Gastroesophageal sphincter (tissue), 4 donors: ENCODE measurements around the gene ABCF1. TPM values are rescaled to one million over a fixed set of nuclear protein-coding genes. Genes with fewer than 3 reads are reported as not detected.
"Not testable (repeated sequence)": the region's sequence is repeated elsewhere in the genome, so short reads cannot be mapped to it uniquely, and the experiment has no call there.

Experiments used
- ATAC-seq: fragments of 150-250 bp; one replicate; pipeline ENCODE4 v1.9.1; 2016; ENCODE audit warnings: mild to moderate bottlenecking, moderate library complexity
- H3K27ac ChIP-seq, 4 donors: fragments of 200-600 bp; sonication (generic) in 3 of 4; 1 replicate in 3 of 4; 2 replicates in 1 of 4; pipeline ENCODE4 v1.5.1; 2016 to 2019
- H3K27me3 ChIP-seq: fragments of 200-600 bp; sonication (generic); one replicate; pipeline ENCODE4 v1.5.1; 2019
- H3K36me3 ChIP-seq, 2 donors: fragments of 200-600 bp; sonication (generic); one replicate each; pipeline ENCODE4 v1.5.1; 2019; ENCODE audit warnings: control low read depth in 1 of 2
- H3K4me1 ChIP-seq, 3 donors: fragments of 200-600 bp; sonication (generic); 1 replicate in 2 of 3; 2 replicates in 1 of 3; pipeline ENCODE4 v1.5.1; 2016 to 2019; ENCODE audit warnings: control low read depth in 2 of 3
- H3K4me3 ChIP-seq, 2 donors: fragments of 200-600 bp; sonication (generic); one replicate each; pipeline ENCODE4 v1.5.1; 2019; ENCODE audit warnings: mild to moderate bottlenecking in 1 of 2, moderate library complexity in 1 of 2
- H3K9me3 ChIP-seq, 3 donors: fragments of 200-600 bp; sonication (generic); one replicate each; pipeline ENCODE4 v1.5.1; 2017 to 2019; ENCODE audit warnings: control low read depth in 2 of 3
- EP300 ChIP-seq: sonication (generic); formaldehyde crosslinking; IDR thresholded peaks from one replicate; pipeline ENCODE4 v1.6.1; 2017; ENCODE audit warnings: antibody characterized with exemption, mild to moderate bottlenecking
- POLR2A ChIP-seq, 2 donors: fragments of 450-650 bp; IDR thresholded peaks; one replicate each; pipeline ENCODE4 v1.6.1; 2017; ENCODE audit warnings: antibody characterized with exemption in 2 of 2, mild to moderate bottlenecking in 2 of 2, moderate library complexity in 1 of 2
- POLR2AphosphoS5 ChIP-seq: sonication (generic); formaldehyde crosslinking; IDR thresholded peaks from one replicate; pipeline ENCODE4 v1.6.1; 2017; ENCODE audit warnings: antibody characterized with exemption
- WGBS, 2 donors: methylation state at CpG; one replicate each; pipeline ENCODE4 v1.1.5; 2018; ENCODE audit warnings: low coverage in 1 of 2; 5-methylcytosine and 5-hydroxymethylcytosine counted together
- total RNA-seq, 4 donors: library from RNA; depleted of rRNA; stranded (reverse); fragments of >200 nt; gene quantifications; one replicate each; pipeline ENCODE4 v1.1.0, GENCODE V29; 2016
- TF ChIP-seq, protein P1 (sequence below), 4 experiments: fragments of 200-600 bp in 2 of 4; fragments of 450-650 bp in 2 of 4; sonication (generic) in 1 of 4; IDR thresholded peaks; one replicate each; pipeline ENCODE4 v1.5.1; 2017 to 2019; ENCODE audit warnings: antibody characterized with exemption in 4 of 4, mild to moderate bottlenecking in 2 of 4, moderate library complexity in 2 of 4

The ABCF1 gene
- total RNA-seq: 10 to 100 TPM; 42.8 to 63.6 (median 47.4) TPM

DNA sequence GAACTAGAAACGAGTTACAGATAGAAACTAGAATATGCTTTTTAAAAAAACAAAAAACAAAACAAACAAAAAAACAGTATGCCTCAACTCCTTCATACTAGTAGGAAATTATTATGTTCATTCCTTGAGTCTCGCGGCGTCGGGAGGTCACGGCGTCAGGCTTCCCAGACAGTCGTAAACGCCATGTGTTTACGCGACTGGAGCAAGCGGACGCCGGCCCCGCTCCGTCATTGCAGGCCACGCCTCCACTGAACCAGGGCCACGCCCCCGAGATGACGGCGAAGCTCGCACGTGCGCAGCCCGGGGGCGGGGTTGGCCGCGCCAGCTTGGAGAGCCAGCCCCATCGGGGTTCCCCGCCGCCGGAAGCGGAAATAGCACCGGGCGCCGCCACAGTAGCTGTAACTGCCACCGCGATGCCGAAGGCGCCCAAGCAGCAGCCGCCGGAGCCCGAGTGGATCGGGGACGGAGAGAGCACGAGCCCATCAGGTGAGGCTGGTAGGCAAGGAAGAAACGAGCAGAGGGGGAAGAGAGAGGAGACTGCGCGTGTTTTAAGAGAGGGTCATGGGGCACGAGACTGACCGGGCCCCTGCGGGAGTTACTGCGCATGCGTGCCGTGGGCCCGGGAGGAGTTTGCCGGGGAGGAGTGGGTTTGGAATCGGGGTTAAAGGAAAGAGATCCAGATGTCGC is at the start of gene ABCF1:
ABCF1 (plus strand) TSS at position 368 of the 687 bp plus-strand sequence; CDS start at position 414, 46 bp downstream.
- H3K4me3 ChIP-seq: peak within 1 kb of the TSS; percentile 52 to 69
- peak; percentile 99 for ATAC-seq
- H3K27ac ChIP-seq: peak within 1 kb of the TSS; percentile 81 to 92 (median 86)
- peaks cover 5 to 58% (median 17%) of the 10 kb centered on the region in 3 donors for H3K4me1 ChIP-seq
- H3K36me3 ChIP-seq: peaks cover 0 to 10% of the 10 kb centered on the region in 2 donors
- 0% methylated on average over 12 to 45 of the region's 59 CpGs for WGBS, 2 donors
- no peaks in the 10 kb centered on the region for H3K9me3 ChIP-seq
- peak; percentile 56 to 58 for TF ChIP-seq POLR2A (IDR thresholded peaks at IDR 0.05)
- peak; percentile 82 for TF ChIP-seq POLR2AphosphoS5
- TF ChIP-seq, protein P1, sequence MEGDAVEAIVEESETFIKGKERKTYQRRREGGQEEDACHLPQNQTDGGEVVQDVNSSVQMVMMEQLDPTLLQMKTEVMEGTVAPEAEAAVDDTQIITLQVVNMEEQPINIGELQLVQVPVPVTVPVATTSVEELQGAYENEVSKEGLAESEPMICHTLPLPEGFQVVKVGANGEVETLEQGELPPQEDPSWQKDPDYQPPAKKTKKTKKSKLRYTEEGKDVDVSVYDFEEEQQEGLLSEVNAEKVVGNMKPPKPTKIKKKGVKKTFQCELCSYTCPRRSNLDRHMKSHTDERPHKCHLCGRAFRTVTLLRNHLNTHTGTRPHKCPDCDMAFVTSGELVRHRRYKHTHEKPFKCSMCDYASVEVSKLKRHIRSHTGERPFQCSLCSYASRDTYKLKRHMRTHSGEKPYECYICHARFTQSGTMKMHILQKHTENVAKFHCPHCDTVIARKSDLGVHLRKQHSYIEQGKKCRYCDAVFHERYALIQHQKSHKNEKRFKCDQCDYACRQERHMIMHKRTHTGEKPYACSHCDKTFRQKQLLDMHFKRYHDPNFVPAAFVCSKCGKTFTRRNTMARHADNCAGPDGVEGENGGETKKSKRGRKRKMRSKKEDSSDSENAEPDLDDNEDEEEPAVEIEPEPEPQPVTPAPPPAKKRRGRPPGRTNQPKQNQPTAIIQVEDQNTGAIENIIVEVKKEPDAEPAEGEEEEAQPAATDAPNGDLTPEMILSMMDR (IDR thresholded peaks at IDR 0.05): no peak
- no peaks in the 10 kb centered on the region for H3K27me3 ChIP-seq

DNA sequence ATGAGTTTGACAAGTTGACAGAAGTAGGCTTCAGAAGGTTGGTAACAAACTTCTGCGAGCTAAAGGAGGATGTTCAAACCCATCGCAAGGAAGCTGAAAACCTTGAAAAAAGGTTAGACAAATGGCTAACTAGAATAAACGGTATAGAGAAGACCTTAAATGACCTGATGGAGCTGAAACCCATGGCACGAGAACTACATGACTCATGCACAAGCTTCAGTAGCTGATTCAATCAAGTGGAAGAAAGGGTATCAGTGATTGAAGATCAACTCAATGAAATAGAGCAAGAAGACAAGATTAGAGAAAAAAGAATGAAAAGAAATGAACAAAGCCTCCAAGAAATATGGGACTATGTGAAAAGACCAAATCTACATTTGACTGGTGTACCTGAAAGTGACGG is 49.3 kb upstream of the ABCF1 start:
- 75 to 92% methylated on average over 4 to 5 of the region's 5 CpGs for WGBS, 2 donors
- H3K4me1 ChIP-seq, H3K9me3 ChIP-seq, H3K36me3 ChIP-seq, H3K27ac ChIP-seq, H3K4me3 ChIP-seq, ATAC-seq: not testable (repeated sequence)
- peaks cover 14% of the 10 kb centered on the region for H3K27me3 ChIP-seq

DNA sequence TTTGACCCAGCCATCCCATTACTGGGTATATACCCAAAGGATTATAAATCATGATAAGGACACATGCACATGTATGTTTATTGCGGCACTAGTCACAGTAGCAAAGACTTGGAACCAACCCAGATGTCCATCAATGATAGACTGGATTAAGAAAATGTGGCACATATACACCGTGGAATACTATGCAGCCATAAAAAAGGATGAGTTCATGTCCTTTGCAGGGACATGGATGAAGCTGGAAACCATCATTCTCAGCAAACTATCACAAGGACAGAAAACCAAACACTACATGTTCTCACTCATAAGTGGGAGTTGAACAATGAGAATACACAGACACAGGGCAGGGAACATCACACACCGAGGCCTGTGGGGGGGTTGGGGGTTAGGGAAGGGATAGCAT is 44.8 kb upstream of the ABCF1 start:
- 93 to 97% methylated on average over 3 of the region's 3 CpGs for WGBS, 2 donors
- not testable (repeated sequence) for H3K9me3 ChIP-seq, ATAC-seq, H3K27ac ChIP-seq, H3K4me3 ChIP-seq, H3K36me3 ChIP-seq, H3K27me3 ChIP-seq
- peaks cover 0 to 10% (median 0%) of the 10 kb centered on the region in 3 donors for H3K4me1 ChIP-seq

DNA sequence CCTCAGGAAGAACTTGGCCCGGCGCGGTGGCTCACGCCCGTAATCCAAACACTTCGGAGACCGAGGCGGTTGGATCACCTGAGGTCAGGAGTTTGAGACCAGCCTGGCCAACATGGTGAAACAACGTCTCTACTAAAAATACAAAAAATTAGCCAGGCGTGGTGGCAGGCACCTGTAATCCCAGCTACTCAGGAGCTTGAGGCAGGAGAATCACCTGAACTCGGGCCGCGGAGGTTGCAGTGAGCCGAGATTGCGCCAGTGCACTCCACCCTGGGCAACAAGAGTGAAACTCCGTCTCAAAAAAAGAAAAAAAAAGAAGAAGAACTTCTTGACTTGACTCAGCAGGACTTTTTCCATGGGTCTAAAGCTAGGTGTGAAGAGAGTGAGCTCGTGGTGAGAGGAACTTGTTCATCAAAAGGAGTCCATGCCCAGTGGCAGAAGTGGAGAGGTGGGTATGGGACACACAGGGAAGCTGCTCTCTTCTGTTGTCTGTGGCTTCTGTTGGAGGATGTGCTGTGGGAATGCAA is 41.8 kb upstream of the ABCF1 start:
- not testable (repeated sequence) for H3K36me3 ChIP-seq, H3K9me3 ChIP-seq, H3K27ac ChIP-seq, H3K4me3 ChIP-seq, ATAC-seq, H3K27me3 ChIP-seq
- 83 to 84% methylated on average over 14 to 17 of the region's 17 CpGs for WGBS, 2 donors
- H3K4me1 ChIP-seq: peaks cover 0 to 21% (median 0%) of the 10 kb centered on the region in 3 donors

DNA sequence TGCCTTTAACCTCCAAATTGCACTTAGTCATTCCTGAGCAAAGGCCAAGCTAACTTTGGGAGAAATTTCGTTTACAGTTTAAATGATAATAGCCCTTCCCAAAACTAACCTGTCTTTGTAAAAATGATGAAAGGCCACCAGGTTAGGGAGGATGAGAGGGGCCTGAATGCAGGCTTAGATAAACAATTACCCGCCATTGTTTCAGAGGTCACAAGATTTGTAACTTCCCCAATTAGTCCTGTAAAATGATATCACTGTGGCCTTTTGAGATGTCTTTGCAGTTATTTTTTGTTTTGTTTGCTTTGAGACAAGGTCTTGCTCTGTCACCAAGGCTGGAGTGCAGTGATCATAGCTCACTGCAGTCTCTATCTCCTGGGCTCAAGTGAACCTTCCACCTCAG is 41.2 kb upstream of the ABCF1 start:
- H3K27ac ChIP-seq: no peak overlapping the region
- 53 to 75% methylated on average over 1 to 2 of the region's 2 CpGs for WGBS, 2 donors
- H3K9me3 ChIP-seq: no peaks in the 10 kb centered on the region
- no peak overlapping the region for H3K4me3 ChIP-seq
- H3K36me3 ChIP-seq: no peaks in the 10 kb centered on the region
- ATAC-seq: no peak
- H3K4me1 ChIP-seq: peaks cover 0 to 21% (median 0%) of the 10 kb centered on the region in 3 donors
- TF ChIP-seq POLR2AphosphoS5: no peak
- no peak for TF ChIP-seq EP300
- TF ChIP-seq, protein P1 (IDR thresholded peaks at IDR 0.05): no peak
- no peaks in the 10 kb centered on the region for H3K27me3 ChIP-seq

DNA sequence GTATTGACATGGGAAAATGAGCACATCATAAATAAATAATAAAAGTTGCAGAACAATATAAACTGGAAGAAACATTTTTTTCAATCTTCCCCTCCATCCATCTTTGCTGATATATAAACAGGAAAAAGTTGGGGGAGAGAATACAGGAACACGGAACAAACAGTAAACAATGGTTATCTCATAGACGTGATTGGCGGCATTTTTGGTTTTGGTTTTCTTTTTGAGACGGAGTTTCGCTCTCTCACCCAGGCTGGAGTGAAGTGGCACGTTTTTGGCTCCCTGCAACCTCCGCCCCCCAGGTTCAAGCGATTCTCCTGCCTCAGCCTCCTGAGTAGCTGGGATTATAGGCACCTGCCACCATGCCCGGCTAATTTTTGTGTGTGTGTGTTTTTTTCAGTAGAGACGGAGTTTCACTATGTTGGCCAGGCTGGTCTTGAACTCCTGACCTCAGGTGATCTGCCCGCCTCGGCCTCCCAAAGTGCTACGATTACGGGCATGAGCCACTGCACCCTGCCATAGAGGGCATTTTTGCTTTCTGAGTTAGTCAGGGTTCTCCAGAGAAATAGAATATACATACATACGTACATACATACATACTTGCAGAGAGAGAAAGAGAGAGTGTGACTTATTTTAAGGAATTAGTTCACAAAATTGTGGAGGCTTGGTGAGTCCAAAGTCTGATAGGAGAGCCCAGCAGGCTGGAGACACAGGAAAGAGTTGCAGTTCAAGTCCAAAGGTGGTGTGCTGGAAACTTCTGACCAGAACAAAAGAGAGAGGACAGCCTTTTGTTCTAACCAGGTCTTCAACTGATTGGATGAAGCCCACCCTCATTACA is 37.6 kb upstream of the ABCF1 start:
- Histone ChIP-seq H3K36me3 (no peaks in the 10 kb centered on the region), H3K27ac (no peak overlapping the region), H3K27me3 (no peaks in the 10 kb centered on the region), H3K4me3 (no peak overlapping the region), H3K4me1 (peaks cover 0 to 11% (median 0%) of the 10 kb centered on the region in 3 donors), H3K9me3 (no peaks in the 10 kb centered on the region)
- ATAC-seq: no peak
- 66 to 68% methylated on average over 6 to 12 of the region's 15 CpGs for WGBS, 2 donors
- TF ChIP-seq, protein P1 (IDR thresholded peaks at IDR 0.05): no peak
- TF ChIP-seq POLR2A (IDR thresholded peaks at IDR 0.05): no peak
- TF ChIP-seq EP300: no peak
- TF ChIP-seq POLR2AphosphoS5: no peak
